ENCODE data around the gene AREL1.

Gene AREL1

DNA sequence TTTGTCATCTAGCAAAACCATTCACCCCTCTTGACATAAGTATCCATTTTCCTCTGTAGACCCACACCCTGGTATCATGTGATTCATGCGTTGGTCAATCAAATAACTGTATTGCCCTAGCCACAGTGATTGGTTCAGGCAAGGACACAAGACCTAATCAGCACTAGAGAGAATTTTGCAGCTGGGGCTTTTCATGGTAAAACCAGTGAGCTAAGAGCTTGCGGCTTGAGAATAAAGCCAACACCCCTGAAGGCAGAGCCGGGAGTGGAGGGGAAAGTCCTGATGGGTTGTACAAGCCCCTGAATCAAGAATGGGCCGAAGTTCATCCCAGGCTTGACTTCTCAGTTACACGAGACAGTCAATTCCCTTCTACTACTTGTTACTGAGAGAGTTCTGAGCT is 67.6 kb downstream of the AREL1 start:
- TF ChIP-seq, protein P1, sequence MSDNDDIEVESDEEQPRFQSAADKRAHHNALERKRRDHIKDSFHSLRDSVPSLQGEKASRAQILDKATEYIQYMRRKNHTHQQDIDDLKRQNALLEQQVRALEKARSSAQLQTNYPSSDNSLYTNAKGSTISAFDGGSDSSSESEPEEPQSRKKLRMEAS (IDR thresholded peaks at IDR 0.05): no peak
- TF ChIP-seq REST (IDR thresholded peaks at IDR 0.05; ENCODE audit: low read depth) (no peak), EP300 (IDR thresholded peaks at IDR 0.05; ENCODE audit: borderline replicate concordance) (no peak), RAD21 (IDR thresholded peaks at IDR 0.05; ENCODE audit: low read depth) (no peak), NFIC (IDR thresholded peaks at IDR 0.05) (no peak), CREB1 (IDR thresholded peaks at IDR 0.05; ENCODE audit: low read depth) (no peak), ZBTB7A (IDR thresholded peaks at IDR 0.05; ENCODE audit: low read depth) (no peak), TCF12 (IDR thresholded peaks at IDR 0.05; ENCODE audit: low read depth) (no peak), CEBPB (IDR thresholded peaks at IDR 0.05) (no peak), USF1 (IDR thresholded peaks at IDR 0.05) (no peak), YY1 (IDR thresholded peaks at IDR 0.05; ENCODE audit: low read depth) (no peak), TAF1 (IDR thresholded peaks at IDR 0.05; ENCODE audit: low read depth) (no peak), FOXM1 (IDR thresholded peaks at IDR 0.05; ENCODE audit: borderline replicate concordance, low read depth) (no peak)

DNA sequence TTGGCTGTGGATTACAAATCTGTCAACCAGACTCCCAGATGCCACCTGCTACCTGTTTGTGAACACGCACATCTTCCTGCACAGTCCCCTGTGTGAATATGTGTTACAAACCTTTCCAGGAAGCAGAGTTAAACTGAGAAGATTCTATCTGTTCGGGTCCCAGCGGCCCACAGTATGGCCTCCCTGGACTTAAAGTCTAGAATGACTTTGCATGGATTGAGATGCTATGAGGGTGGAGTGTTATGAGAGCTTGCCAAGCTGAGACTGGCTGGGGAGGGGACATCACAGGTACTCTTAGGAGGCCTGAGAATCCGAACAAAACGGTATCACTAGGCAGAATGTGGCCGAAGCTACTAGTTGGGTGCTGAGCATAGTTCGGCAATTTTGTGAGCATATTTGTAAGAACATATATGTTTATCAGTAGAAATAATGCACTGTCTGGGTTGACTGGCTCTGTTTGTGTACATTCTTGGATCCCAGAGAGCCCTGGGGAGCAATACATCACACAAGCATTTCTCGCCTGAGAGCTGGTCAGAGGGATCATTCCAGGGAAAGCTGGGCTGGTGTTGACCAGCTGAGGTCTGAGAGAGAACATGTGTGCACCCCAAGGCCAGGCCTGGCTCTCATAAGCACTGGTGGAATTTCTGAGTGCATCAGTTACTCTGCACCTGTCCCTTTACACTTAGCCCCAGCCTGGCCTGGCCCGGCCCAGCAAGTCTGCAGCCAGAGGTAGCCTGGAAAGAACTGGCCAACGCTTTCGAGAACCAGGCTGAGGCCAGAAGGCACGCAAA is 71.1 kb downstream of the AREL1 start:
- no peak for TF ChIP-seq TEAD4 (IDR thresholded peaks at IDR 0.05)
- no peak for TF ChIP-seq YY1 (IDR thresholded peaks at IDR 0.05; ENCODE audit: low read depth)
- TF ChIP-seq TAF1 (IDR thresholded peaks at IDR 0.05; ENCODE audit: low read depth): no peak
- no peak for TF ChIP-seq RAD21 (IDR thresholded peaks at IDR 0.05; ENCODE audit: low read depth)
- TF ChIP-seq USF1 (IDR thresholded peaks at IDR 0.05): no peak
- TF ChIP-seq TCF12 (IDR thresholded peaks at IDR 0.05; ENCODE audit: low read depth): no peak
- no peak for TF ChIP-seq EP300 (IDR thresholded peaks at IDR 0.05; ENCODE audit: borderline replicate concordance)
- TF ChIP-seq FOXM1 (IDR thresholded peaks at IDR 0.05; ENCODE audit: borderline replicate concordance, low read depth): no peak
- TF ChIP-seq, protein P1 (IDR thresholded peaks at IDR 0.05): no peak
- TF ChIP-seq REST (IDR thresholded peaks at IDR 0.05; ENCODE audit: low read depth): no peak
- no peak for TF ChIP-seq CREB1 (IDR thresholded peaks at IDR 0.05; ENCODE audit: low read depth)
- no peak for TF ChIP-seq NFIC (IDR thresholded peaks at IDR 0.05)
- no peak for TF ChIP-seq EGR1 (IDR thresholded peaks at IDR 0.05)

DNA sequence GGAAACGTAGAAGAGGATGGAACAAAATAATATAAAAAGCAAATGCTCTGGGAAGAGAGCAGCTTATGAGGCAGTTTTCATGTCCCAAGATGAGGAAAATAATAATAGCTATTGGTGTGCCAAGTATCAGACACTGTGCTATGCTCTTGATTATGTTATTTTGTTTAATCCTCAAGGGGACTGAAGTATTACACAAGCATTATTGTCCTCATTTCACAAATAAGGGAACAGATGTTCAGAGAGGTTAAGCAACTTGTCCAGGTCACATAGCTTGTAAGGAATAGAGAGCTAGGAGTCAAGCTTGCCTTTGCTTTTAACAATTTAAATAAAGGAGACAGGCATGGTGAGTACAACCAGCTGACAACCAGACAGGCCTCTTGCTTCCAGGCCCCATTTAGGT is 73.9 kb downstream of the AREL1 start:
- TF ChIP-seq ZBTB7A (IDR thresholded peaks at IDR 0.05; ENCODE audit: low read depth) (no peak), REST (IDR thresholded peaks at IDR 0.05; ENCODE audit: low read depth) (no peak), EGR1 (IDR thresholded peaks at IDR 0.05) (no peak), TAF1 (IDR thresholded peaks at IDR 0.05; ENCODE audit: low read depth) (no peak), FOXM1 (IDR thresholded peaks at IDR 0.05; ENCODE audit: borderline replicate concordance, low read depth) (no peak), NFIC (IDR thresholded peaks at IDR 0.05) (no peak), USF1 (IDR thresholded peaks at IDR 0.05) (no peak)

- TF ChIP-seq TAF1 (IDR thresholded peaks at IDR 0.05; ENCODE audit: low read depth) (no peak), FOXM1 (IDR thresholded peaks at IDR 0.05; ENCODE audit: borderline replicate concordance, low read depth) (no peak), TCF12 (IDR thresholded peaks at IDR 0.05; ENCODE audit: low read depth) (no peak), REST (IDR thresholded peaks at IDR 0.05; ENCODE audit: low read depth) (no peak), YY1 (IDR thresholded peaks at IDR 0.05; ENCODE audit: low read depth) (no peak), RAD21 (IDR thresholded peaks at IDR 0.05; ENCODE audit: low read depth) (no peak), CEBPB (IDR thresholded peaks at IDR 0.05) (no peak)
Measured at GRCh38 chr14:74638066-74638465, 74.8 kb downstream of the AREL1 start.
